Endothelial cell (in vitro differentiated cells): ENCODE data around the gene VHLL. TPM values are rescaled to one million over a fixed set of nuclear protein-coding genes. Genes with fewer than 3 reads are reported as not detected.

ENCODE experiments used
- DNase-seq: peaks from one replicate; pipeline ENCODE4 v3.0.0; 2021; ENCODE audit warnings: low spot score
- H3K27ac Mint-ChIP-seq: one replicate; pipeline ENCODE4 v1.8.0; 2021; ENCODE audit warnings: mixed read lengths, inconsistent platforms; ENCODE audit not compliant: unreplicated experiment
- H3K27me3 Mint-ChIP-seq: one replicate; pipeline ENCODE4 v1.8.0; 2021; ENCODE audit warnings: mild to moderate bottlenecking, moderate library complexity, mixed read lengths, inconsistent platforms; ENCODE audit not compliant: unreplicated experiment
- H3K36me3 Mint-ChIP-seq: one replicate; pipeline ENCODE4 v1.8.0; 2021; ENCODE audit warnings: mild to moderate bottlenecking, low read depth, mixed read lengths, inconsistent platforms; ENCODE audit not compliant: unreplicated experiment
- H3K4me1 Mint-ChIP-seq: one replicate; pipeline ENCODE4 v1.8.0; 2021; ENCODE audit warnings: mild to moderate bottlenecking, mixed read lengths, inconsistent platforms; ENCODE audit not compliant: unreplicated experiment
- H3K4me3 Mint-ChIP-seq: one replicate; pipeline ENCODE4 v1.8.0; 2021; ENCODE audit warnings: mild to moderate bottlenecking, mixed read lengths, inconsistent platforms; ENCODE audit not compliant: unreplicated experiment
- H3K9me3 Mint-ChIP-seq: one replicate; pipeline ENCODE4 v1.8.0; 2021; ENCODE audit warnings: mixed read lengths, inconsistent platforms; ENCODE audit not compliant: unreplicated experiment
- total RNA-seq: library from RNA; stranded (reverse); fragmentation: NEBNext Ultra II Directional; extraction: Animal tissue kit (Norgen Biotek cat#: 25700); gene quantifications from one replicate; pipeline ENCODE4 v1.2.1, GENCODE V29; 2021; ENCODE audit not compliant: unreplicated experiment
- TF ChIP-seq, protein P1 (sequence below): fragments of 200-600 bp; sonication (generic); IDR thresholded peaks from one replicate; pipeline ENCODE4 v1.5.0; 2021; ENCODE audit warnings: antibody characterized with exemption; ENCODE audit not compliant: unreplicated experiment

VHLL gene
- total RNA-seq, 1 donor from 2014 or later: not detected

DNA sequence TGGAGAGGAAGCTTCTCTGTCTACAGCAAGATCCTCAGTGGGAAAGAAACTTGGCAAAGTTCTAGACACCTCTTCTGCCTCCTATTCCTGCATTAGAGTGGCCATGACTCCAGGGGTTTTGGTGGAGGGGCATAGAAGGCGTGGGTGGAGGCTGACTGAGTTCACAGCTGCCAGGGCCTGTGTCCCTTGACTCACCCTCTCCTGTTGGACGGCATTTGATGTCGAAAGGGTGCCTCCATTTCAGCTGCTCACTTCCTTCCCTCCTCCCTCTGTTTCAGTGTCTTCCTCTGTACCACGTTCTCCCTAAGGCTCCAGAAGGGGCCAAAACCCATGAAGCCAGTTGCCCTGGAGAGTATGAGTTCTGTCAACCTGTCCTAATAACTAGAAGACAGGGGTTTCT, 14.3 kb downstream of the VHLL start:
- Mint-ChIP-seq H3K9me3 (no peaks in the 10 kb centered on the region), H3K27me3 (peaks cover 3% of the 10 kb centered on the region), H3K4me3 (no peak overlapping the region), H3K27ac (no peak overlapping the region), H3K4me1 (peaks cover 21% of the 10 kb centered on the region), H3K36me3 (peaks cover 5% of the 10 kb centered on the region)
- no peak for DNase-seq
- TF ChIP-seq, protein P1, sequence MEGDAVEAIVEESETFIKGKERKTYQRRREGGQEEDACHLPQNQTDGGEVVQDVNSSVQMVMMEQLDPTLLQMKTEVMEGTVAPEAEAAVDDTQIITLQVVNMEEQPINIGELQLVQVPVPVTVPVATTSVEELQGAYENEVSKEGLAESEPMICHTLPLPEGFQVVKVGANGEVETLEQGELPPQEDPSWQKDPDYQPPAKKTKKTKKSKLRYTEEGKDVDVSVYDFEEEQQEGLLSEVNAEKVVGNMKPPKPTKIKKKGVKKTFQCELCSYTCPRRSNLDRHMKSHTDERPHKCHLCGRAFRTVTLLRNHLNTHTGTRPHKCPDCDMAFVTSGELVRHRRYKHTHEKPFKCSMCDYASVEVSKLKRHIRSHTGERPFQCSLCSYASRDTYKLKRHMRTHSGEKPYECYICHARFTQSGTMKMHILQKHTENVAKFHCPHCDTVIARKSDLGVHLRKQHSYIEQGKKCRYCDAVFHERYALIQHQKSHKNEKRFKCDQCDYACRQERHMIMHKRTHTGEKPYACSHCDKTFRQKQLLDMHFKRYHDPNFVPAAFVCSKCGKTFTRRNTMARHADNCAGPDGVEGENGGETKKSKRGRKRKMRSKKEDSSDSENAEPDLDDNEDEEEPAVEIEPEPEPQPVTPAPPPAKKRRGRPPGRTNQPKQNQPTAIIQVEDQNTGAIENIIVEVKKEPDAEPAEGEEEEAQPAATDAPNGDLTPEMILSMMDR: no peak

DNA sequence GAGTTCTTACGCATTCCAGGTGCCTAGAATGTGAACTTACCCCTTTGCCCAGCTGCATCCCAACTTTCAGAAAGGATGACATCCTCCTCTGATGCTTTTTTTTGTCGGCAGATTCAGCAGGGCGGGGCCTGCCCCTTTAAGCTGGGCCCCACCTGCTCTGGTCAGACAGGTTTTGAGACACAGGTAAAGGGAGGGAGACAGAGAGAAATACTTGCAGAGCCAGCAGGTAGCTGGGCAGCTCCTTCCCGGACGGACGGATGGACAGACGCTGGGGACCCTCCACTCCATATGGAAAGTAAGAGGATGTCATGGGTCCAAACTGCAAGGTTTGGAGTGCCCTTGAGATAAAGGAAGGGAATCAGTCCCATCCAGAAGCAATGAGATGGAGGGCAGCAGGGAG, 15.0 kb downstream of the VHLL start, which contains the start of gene TMEM79:
TSS of gene TMEM79 (plus strand) at position 214 of the 400 bp plus-strand sequence. CDS start 902 bp downstream, outside the sequence.
- Mint-ChIP-seq H3K27me3 (peaks cover 3% of the 10 kb centered on the region), H3K4me1 (peaks cover 21% of the 10 kb centered on the region), H3K36me3 (peaks cover 5% of the 10 kb centered on the region), H3K4me3 (peak within 1 kb of the TSS; percentile 99), H3K27ac (peak within 1 kb of the TSS; percentile 85), H3K9me3 (no peaks in the 10 kb centered on the region)
- no peak for DNase-seq
- TF ChIP-seq, protein P1: no peak

DNA sequence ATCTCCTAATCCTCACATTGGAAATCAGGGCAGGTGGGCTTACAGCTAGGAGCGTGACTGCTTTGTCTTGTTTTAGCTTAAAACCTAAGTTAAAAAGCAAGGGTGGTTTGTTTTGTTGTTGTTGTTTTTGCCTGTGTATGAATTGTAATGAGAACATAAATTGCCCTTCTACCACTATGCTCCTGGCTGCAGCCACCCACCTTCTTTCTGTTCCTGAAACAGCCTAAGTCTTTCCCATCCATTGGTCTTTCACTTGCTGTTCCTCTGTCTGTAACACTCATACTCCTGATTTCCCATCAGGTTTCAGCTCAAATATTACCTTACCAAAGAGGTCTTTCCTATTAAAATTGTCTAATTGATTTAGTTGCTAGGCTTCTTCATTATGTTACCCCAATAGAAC, 15.6 kb downstream of the VHLL start:
- peaks cover 3% of the 10 kb centered on the region for H3K27me3 Mint-ChIP-seq
- TF ChIP-seq, protein P1: no peak
- H3K27ac Mint-ChIP-seq: peak overlapping the region; percentile 64
- H3K4me3 Mint-ChIP-seq: peak overlapping the region; percentile 99
- peaks cover 5% of the 10 kb centered on the region for H3K36me3 Mint-ChIP-seq
- H3K9me3 Mint-ChIP-seq: no peaks in the 10 kb centered on the region
- H3K4me1 Mint-ChIP-seq: peaks cover 21% of the 10 kb centered on the region
- no peak for DNase-seq

DNA sequence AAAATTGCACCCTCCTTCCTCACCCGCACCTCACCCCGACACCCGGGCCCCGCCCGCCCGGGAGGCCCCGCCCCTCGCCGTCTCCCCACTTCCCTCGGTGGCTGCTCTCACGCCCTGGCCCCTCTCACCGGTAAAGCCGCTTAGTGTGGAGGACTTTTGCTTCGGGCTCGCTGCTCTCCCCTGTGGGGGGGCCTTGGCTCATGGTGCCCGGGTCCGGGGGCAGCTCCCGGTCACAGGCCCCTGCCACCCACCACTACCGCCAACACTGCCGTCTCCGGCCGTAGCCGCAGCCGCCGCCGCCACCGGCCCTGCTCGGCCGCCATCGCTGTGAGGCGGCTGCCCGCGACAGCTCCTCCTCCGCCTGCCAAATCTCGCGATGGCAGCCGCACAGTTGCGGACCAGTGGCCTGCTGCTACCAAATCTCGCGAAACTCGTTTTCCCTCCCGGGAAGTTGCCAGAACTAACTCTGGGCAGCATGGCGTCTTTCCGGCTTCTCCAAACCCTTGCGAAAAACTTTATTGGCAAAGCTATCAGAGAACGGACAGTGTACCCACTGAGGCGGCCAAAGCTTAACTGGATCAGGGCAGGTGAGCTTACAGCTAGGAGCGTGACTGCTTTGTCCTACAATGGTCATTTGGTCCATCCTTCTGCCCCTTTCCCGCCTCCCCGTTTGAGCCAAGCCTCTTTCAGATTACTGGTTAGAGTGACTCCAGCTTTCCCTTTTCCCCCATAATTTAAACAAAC, 16.5 kb downstream of the VHLL start, which contains the start of gene SMG5:
TSS of gene SMG5 (minus strand) at position 347 of the 744 bp plus-strand sequence. CDS start at position 202, 145 bp downstream.
- Mint-ChIP-seq H3K9me3 (no peaks in the 10 kb centered on the region), H3K27ac (peak within 1 kb of the TSS; percentile 92), H3K4me3 (peak within 1 kb of the TSS; percentile 99), H3K4me1 (peaks cover 21% of the 10 kb centered on the region), H3K27me3 (peaks cover 3% of the 10 kb centered on the region), H3K36me3 (peaks cover 12% of the 10 kb centered on the region)
- TF ChIP-seq, protein P1: no peak
- DNase-seq: peak; percentile 95
